ENCODE data around the gene BZW2.
"Not testable (repeated sequence)": the region's sequence is repeated elsewhere in the genome, so short reads cannot be mapped to it uniquely, and the experiment has no call there.

Gene BZW2

DNA sequence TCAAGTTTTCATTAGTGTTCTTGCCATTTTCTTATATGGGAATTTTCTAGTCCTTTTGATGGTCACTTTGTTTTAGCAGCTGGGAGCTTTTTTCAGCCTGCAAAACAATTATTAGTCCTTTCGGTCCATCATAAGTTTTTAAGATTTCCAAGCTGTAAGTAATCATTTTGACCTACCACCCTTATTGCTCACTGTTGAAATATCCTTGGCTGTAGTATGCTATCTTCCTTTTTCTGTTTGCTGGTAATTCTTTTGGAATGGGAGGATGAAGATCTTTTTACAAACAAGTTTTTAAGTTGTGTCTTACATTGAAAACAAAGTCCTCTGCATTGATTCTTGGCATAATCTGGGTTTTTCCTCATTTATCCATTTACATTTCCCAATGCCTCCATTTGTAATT lies 24.0 kb downstream of the BZW2 start:
- peaks cover 9% of the 10 kb centered on the region for H3K9me3 Mint-ChIP-seq
- no peak overlapping the region for H3K27ac Mint-ChIP-seq
- peaks cover 38% of the 10 kb centered on the region for H3K4me1 Mint-ChIP-seq (ENCODE audit: low read depth)
- no peaks in the 10 kb centered on the region for H3K27me3 Mint-ChIP-seq
- intact Hi-C loops (cut with micrococcal nuclease) = no loop called here
- H3K36me3 Mint-ChIP-seq (ENCODE audit: low read depth) = peaks cover 49% of the 10 kb centered on the region
- H3K4me3 Mint-ChIP-seq = no peak overlapping the region

DNA sequence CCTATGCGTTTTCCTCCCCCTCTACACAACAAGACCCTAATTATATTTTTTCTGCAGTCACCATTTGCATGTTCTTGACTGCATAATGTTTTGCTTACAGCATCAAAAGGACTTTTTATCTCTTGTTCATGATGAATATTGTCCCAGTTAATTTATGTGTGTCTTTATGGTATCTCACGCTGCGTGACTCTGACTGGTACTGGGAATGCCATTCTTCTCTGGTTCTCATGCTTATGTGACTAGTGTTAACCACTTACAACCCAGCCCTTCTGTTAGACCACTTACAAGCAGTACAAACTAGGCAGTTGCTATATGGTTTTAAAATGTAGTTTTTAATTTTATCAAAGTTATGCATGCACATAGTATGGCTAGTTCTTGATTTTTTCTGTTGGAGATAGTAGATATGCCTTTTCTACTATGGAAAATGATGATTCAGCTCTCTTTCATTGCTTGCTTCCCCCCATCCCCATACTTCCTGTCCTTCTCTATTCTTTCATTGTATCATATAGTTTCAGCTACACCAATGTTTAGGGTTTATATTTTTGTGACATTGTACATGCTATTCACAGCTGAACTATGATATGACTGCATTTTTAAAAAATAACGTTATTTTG lies 24.9 kb downstream of the BZW2 start:
- H3K4me3 Mint-ChIP-seq = no peak overlapping the region
- peaks cover 52% of the 10 kb centered on the region for H3K36me3 Mint-ChIP-seq (ENCODE audit: low read depth)
- H3K27ac Mint-ChIP-seq = no peak overlapping the region
- peaks cover 9% of the 10 kb centered on the region for H3K9me3 Mint-ChIP-seq
- intact Hi-C loops (cut with micrococcal nuclease) = no loop called here
- no peaks in the 10 kb centered on the region for H3K27me3 Mint-ChIP-seq
- peaks cover 33% of the 10 kb centered on the region for H3K4me1 Mint-ChIP-seq (ENCODE audit: low read depth)

DNA sequence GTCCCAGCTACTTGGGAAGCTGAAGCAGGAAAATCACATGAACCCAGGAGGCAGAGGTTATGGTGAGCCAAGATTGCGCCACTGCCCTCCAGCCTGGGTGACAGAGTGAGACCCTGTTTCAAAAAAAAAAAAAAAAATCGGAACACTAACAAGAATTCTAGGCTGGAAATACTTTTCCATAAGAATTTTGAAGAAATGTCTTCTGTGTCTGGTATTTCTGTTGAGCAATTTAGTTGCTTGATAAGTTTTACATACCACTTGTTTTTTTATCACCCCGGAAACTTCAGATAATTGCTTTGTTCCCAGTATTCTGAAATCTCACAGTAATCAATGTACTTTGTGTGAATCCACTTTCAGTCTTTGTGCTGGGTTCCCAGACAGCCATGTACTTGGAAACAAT lies 25.8 kb downstream of the BZW2 start:
- Mint-ChIP-seq H3K27ac (no peak overlapping the region), H3K9me3 (peaks cover 9% of the 10 kb centered on the region), H3K4me3 (no peak overlapping the region), H3K4me1 (ENCODE audit: low read depth) (peaks cover 32% of the 10 kb centered on the region), H3K36me3 (ENCODE audit: low read depth) (peaks cover 52% of the 10 kb centered on the region), H3K27me3 (no peaks in the 10 kb centered on the region)
- intact Hi-C loops (cut with micrococcal nuclease) = no loop called here

DNA sequence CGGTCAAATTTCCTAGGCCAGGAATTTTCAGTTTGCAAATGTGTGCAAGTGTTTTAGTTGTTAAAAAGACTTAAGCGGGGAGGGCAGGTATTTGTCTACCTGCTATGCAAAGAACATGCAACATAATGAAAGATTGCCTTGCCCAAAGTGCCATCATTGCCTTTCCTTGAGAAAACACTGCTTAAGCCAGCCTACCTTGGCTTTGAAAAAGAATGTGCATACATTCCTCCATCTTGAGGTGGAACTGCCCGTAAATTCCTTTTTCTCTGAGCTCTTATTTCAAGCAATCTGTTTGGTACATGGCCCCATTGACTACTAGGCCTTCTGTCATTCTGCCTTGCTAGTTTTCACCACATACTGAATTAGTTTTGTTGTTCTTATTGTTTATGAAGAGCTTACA lies 29.3 kb downstream of the BZW2 start:
- no peaks in the 10 kb centered on the region for H3K27me3 Mint-ChIP-seq
- H3K4me3 Mint-ChIP-seq = no peak overlapping the region
- H3K36me3 Mint-ChIP-seq (ENCODE audit: low read depth) = peaks cover 65% of the 10 kb centered on the region
- H3K27ac Mint-ChIP-seq = no peak overlapping the region
- peaks cover 9% of the 10 kb centered on the region for H3K9me3 Mint-ChIP-seq
- peaks cover 14% of the 10 kb centered on the region for H3K4me1 Mint-ChIP-seq (ENCODE audit: low read depth)
- intact Hi-C loops (cut with micrococcal nuclease) = no loop called here

GRCh38 chr7:16677978-16678494 lies 32.1 kb downstream of the BZW2 start:
- H3K9me3 Mint-ChIP-seq = no peaks in the 10 kb centered on the region
- H3K4me1 Mint-ChIP-seq (ENCODE audit: low read depth) = no peaks in the 10 kb centered on the region
- peaks cover 73% of the 10 kb centered on the region for H3K36me3 Mint-ChIP-seq (ENCODE audit: low read depth)
- no peak overlapping the region for H3K4me3 Mint-ChIP-seq
- intact Hi-C loops (cut with micrococcal nuclease) = no loop called here
- no peaks in the 10 kb centered on the region for H3K27me3 Mint-ChIP-seq
- no peak overlapping the region for H3K27ac Mint-ChIP-seq

DNA sequence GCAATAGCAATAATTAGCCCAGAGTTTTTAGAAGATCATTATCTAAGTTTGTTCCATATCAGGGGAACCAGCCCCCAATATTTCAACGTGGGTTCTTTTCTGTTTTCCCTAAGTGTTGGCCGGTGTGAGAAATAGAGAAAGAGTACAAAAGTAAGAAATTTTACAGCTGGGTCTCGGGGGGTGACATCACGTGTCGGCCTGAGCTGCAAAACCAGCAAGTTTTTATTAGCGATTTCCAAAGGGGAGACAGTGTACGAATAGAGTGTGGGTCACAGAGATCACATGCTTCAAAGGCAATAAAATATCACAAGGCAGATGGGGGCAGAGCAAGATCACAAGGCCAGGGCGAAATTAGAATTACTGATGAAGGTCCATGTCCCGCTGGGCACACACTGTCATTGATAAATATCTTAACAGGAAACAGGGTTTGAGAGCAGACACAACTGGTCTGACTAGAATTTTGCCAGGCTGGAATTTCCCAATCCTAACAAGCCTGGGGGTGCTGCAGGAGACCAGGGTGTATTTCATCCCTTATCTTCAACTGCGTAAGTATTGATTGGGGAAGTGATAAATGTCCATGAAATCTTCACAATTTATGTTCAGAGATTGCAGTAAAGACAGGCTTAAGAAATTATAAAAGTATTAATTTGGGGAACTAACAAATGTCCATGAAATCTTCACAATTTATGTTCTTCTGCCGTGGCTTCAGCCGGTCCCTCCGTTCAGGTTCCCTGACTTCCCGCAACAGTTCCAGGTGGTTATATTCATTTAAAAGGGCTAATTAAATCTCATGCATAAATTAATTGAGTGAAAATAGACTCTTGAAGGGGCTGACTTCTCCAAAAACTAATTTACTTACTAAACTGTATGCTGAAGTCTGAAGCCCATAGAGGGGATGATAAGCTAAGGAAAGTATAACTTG lies 32.9 kb downstream of the BZW2 start:
- peaks cover 76% of the 10 kb centered on the region for H3K36me3 Mint-ChIP-seq (ENCODE audit: low read depth)
- H3K4me1 Mint-ChIP-seq (ENCODE audit: low read depth); intact Hi-C loops (cut with micrococcal nuclease); H3K4me3 Mint-ChIP-seq; H3K27ac Mint-ChIP-seq; H3K9me3 Mint-ChIP-seq; H3K27me3 Mint-ChIP-seq: not testable (repeated sequence)

DNA sequence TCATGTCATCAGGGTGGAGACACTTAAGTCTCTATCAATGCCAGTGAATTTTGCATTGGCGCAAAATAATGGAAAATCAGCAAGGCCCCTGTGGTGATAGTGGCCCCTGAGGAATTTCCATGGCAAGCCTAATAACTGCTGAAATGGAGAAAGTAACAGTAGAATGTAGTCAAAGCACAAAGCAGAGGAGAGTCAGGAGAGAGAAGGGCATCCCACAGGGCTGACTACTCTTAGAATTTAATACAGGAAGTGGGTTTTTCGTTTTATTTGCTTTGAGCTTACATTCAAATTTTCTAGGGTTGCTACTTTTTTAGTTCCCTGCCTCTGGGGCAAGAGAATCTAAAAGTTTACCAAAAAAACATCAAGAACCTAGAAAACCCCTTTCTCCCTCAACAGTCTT lies 39.0 kb downstream of the BZW2 start:
- Mint-ChIP-seq H3K27me3 (no peaks in the 10 kb centered on the region), H3K4me1 (ENCODE audit: low read depth) (no peaks in the 10 kb centered on the region), H3K36me3 (ENCODE audit: low read depth) (peaks cover 68% of the 10 kb centered on the region), H3K9me3 (no peaks in the 10 kb centered on the region), H3K4me3 (no peak overlapping the region), H3K27ac (no peak overlapping the region)
- intact Hi-C loops (cut with micrococcal nuclease) = loop anchor here (5.0 kb wide), 1 partner anchor 38 kb away; the partner anchor contains the start of genes ANKMY2 and BZW2

DNA sequence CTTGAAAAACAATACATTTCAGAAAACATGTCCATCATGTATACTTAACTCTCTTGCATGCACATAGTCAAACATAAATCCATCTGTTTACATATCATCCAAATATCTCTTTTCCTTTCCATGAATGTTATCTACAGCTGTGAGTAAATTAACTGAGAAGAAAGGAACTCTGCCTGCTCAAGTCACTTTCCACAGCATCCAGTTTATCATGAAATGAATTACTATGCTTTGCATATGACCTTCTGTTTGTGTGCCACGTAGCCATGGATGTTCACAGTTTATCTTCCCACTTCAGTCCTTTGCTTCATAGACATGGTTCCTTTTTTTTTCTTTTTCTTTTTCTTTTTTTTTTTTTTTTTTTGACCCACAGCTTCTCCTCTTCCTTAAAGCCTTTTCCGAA lies 39.6 kb downstream of the BZW2 start:
- Mint-ChIP-seq H3K27me3 (no peaks in the 10 kb centered on the region), H3K36me3 (ENCODE audit: low read depth) (peaks cover 68% of the 10 kb centered on the region), H3K9me3 (no peaks in the 10 kb centered on the region), H3K27ac (no peak overlapping the region), H3K4me1 (ENCODE audit: low read depth) (no peaks in the 10 kb centered on the region), H3K4me3 (no peak overlapping the region)
- intact Hi-C loops (cut with micrococcal nuclease) = no loop called here

DNA sequence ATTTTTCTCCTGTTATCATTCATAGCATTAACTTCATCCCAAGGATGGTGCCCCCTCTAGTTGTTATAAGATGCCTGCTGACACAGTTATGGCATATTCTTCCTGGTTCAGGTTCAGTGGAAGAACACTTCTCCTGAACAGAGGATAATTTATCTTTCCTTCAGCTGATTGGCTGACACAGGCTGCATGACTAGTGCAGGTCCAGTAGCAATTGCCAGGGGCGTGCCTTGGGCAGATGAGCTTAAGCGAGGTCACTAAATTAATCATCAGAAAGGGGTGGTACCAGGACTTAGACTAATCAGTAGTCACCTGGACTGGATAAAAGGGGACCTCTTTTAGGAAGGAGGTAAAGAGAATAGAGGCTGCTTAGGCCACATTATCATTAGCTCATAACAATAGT lies 42.3 kb downstream of the BZW2 start:
- intact Hi-C loops (cut with micrococcal nuclease) = no loop called here
- H3K27me3 Mint-ChIP-seq = no peaks in the 10 kb centered on the region
- no peak overlapping the region for H3K4me3 Mint-ChIP-seq
- H3K36me3 Mint-ChIP-seq (ENCODE audit: low read depth) = peaks cover 61% of the 10 kb centered on the region
- H3K27ac Mint-ChIP-seq = no peak overlapping the region
- H3K9me3 Mint-ChIP-seq = no peaks in the 10 kb centered on the region
- peaks cover 9% of the 10 kb centered on the region for H3K4me1 Mint-ChIP-seq (ENCODE audit: low read depth)

- Mint-ChIP-seq H3K9me3 (no peaks in the 10 kb centered on the region), H3K4me3 (no peak overlapping the region), H3K36me3 (ENCODE audit: low read depth) (peaks cover 63% of the 10 kb centered on the region), H3K27me3 (no peaks in the 10 kb centered on the region), H3K4me1 (ENCODE audit: low read depth) (peaks cover 9% of the 10 kb centered on the region), H3K27ac (no peak overlapping the region)
- intact Hi-C loops (cut with micrococcal nuclease) = no loop called here
Observed at GRCh38 chr7:16691241-16691640, 45.3 kb downstream of the BZW2 start.

- H3K9me3 Mint-ChIP-seq = no peaks in the 10 kb centered on the region
- intact Hi-C loops (cut with micrococcal nuclease) = no loop called here
- H3K27ac Mint-ChIP-seq = no peak overlapping the region
- H3K4me3 Mint-ChIP-seq = no peak overlapping the region
- H3K4me1 Mint-ChIP-seq (ENCODE audit: low read depth) = peaks cover 9% of the 10 kb centered on the region
- no peaks in the 10 kb centered on the region for H3K27me3 Mint-ChIP-seq
- H3K36me3 Mint-ChIP-seq (ENCODE audit: low read depth) = peaks cover 75% of the 10 kb centered on the region
Observed at GRCh38 chr7:16693601-16694318, 47.8 kb downstream of the BZW2 start.

DNA sequence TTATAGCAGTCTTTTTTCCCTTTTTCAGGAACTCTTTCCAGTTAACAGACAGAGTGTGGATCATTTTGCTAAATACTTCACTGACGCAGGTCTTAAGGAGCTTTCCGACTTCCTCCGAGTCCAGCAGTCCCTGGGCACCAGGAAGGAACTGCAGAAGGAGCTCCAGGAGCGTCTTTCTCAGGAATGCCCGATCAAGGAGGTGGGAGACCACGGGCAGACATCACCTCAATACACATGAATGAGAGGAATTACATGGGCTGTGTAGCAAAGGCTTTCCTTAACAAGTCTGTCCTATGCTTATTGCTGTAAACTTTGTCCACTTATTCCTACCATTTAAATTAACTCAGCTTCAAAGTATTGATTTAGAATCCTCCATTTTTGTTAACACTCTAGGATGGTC lies 48.8 kb downstream of the BZW2 start:
- H3K9me3 Mint-ChIP-seq = no peaks in the 10 kb centered on the region
- H3K4me3 Mint-ChIP-seq = no peak overlapping the region
- H3K27me3 Mint-ChIP-seq = no peaks in the 10 kb centered on the region
- peaks cover 9% of the 10 kb centered on the region for H3K4me1 Mint-ChIP-seq (ENCODE audit: low read depth)
- intact Hi-C loops (cut with micrococcal nuclease) = no loop called here
- H3K27ac Mint-ChIP-seq = no peak overlapping the region
- H3K36me3 Mint-ChIP-seq (ENCODE audit: low read depth) = peaks cover 84% of the 10 kb centered on the region

GRCh38 chr7:16695621-16696237 lies 49.7 kb downstream of the BZW2 start:
- Mint-ChIP-seq H3K4me1 (ENCODE audit: low read depth) (peaks cover 9% of the 10 kb centered on the region), H3K9me3 (no peaks in the 10 kb centered on the region), H3K36me3 (ENCODE audit: low read depth) (peaks cover 84% of the 10 kb centered on the region), H3K27me3 (no peaks in the 10 kb centered on the region), H3K27ac (no peak overlapping the region), H3K4me3 (no peak overlapping the region)
- intact Hi-C loops (cut with micrococcal nuclease) = no loop called here
